Thymus (tissue), 14 donors: Measurements from ENCODE around the gene EBLN2. TPM values are rescaled to one million over a fixed set of nuclear protein-coding genes. Genes with fewer than 3 reads are reported as not detected.

Experiments used
- DNase-seq, 9 donors: peaks; one replicate each; pipeline ENCODE4 v3.0.0-alpha.2; 2013; ENCODE audit warnings: low spot score in 9 of 9, low read depth in 6 of 9, missing footprints in 1 of 9
- H3K27ac ChIP-seq, 2 donors: one replicate each; pipeline ENCODE4 v1.5.1; 2013; ENCODE audit warnings: control low read depth in 1 of 2, low read depth in 1 of 2, low read length in 1 of 2, mild to moderate bottlenecking in 1 of 2, moderate library complexity in 1 of 2
- H3K27me3 ChIP-seq, 2 donors: one replicate each; pipeline ENCODE4 v1.5.1; 2013; ENCODE audit warnings: low read length in 1 of 2; ENCODE audit not compliant: control insufficient read depth in 2 of 2, insufficient read depth in 1 of 2
- H3K36me3 ChIP-seq, 2 donors: one replicate each; pipeline ENCODE4 v1.5.1; 2013; ENCODE audit warnings: low read length in 1 of 2, mild to moderate bottlenecking in 1 of 2, moderate library complexity in 1 of 2; ENCODE audit not compliant: control insufficient read depth in 2 of 2, insufficient read depth in 2 of 2
- H3K4me1 ChIP-seq, 2 donors: one replicate each; pipeline ENCODE4 v1.5.1; 2013; ENCODE audit warnings: low read length in 2 of 2; ENCODE audit not compliant: control insufficient read depth in 2 of 2, insufficient read depth in 2 of 2
- H3K4me3 ChIP-seq, 2 donors: one replicate each; pipeline ENCODE4 v1.5.1; 2013; ENCODE audit warnings: low read length in 2 of 2, control low read depth in 1 of 2, mild to moderate bottlenecking in 1 of 2
- H3K9me3 ChIP-seq, 2 donors: one replicate each; pipeline ENCODE4 v1.5.1; 2013; ENCODE audit warnings: low read length in 1 of 2, mild to moderate bottlenecking in 1 of 2; ENCODE audit not compliant: control insufficient read depth in 2 of 2, insufficient read depth in 1 of 2
- WGBS: extraction: QIAGEN DNeasy Blood & Tissue Kit; methylation state at CpG from one replicate; pipeline ENCODE4 v1.1.7; 2013; 5-methylcytosine and 5-hydroxymethylcytosine counted together
- long read RNA-seq, 10 donors: transcript quantifications; one replicate each; lab custom pipeline, GENCODE V29; 2026
- polyA plus RNA-seq: library from polyadenylated mRNA; stranded (reverse); fragments of 200-250 nt; gene quantifications from one replicate; pipeline ENCODE4 v1.2.3, GENCODE V29; 2013
- total RNA-seq: library from RNA; stranded (reverse); fragments of 120-200 nt; gene quantifications from one replicate; pipeline ENCODE4 v1.2.4, GENCODE V29; 2013
- donor health status: healthy.

Gene EBLN2
- total RNA-seq (4.2 TPM), polyA plus RNA-seq (0.94 TPM)
- long read RNA-seq, donor 1: 0 reads
- long read RNA-seq, donor 2, transcript EBLN2-201 (1 exons, 1,679 nt): major isoform, 5 of 5 reads
- long read RNA-seq, donor 2, partial matches to known transcripts: 0 of 5 reads
- long read RNA-seq, donor 2, other reads (novel, unspliced or antisense): 0 of 5 reads
- long read RNA-seq, donor 3, transcript EBLN2-201 (1 exons, 1,679 nt): major isoform, 5 of 5 reads
- long read RNA-seq, donor 3, partial matches to known transcripts: 0 of 5 reads
- long read RNA-seq, donor 3, other reads (novel, unspliced or antisense): 0 of 5 reads
- long read RNA-seq, donor 4, partial matches to known transcripts: 0 of 2 reads
- long read RNA-seq, donor 4, other reads (novel, unspliced or antisense): 0 of 2 reads
- long read RNA-seq, donor 5, transcript EBLN2-201 (1 exons, 1,679 nt): major isoform, 5 of 5 reads
- long read RNA-seq, donor 5, partial matches to known transcripts: 0 of 5 reads
- long read RNA-seq, donor 5, other reads (novel, unspliced or antisense): 0 of 5 reads
- long read RNA-seq, donor 6, partial matches to known transcripts: 0 of 1 reads
- long read RNA-seq, donor 6, other reads (novel, unspliced or antisense): 0 of 1 reads
- long read RNA-seq, donor 7, partial matches to known transcripts: 0 of 2 reads
- long read RNA-seq, donor 7, other reads (novel, unspliced or antisense): 0 of 2 reads
- long read RNA-seq, donor 8, partial matches to known transcripts: 0 of 2 reads
- long read RNA-seq, donor 8, other reads (novel, unspliced or antisense): 0 of 2 reads
- long read RNA-seq, donor 9, partial matches to known transcripts: 0 of 1 reads
- long read RNA-seq, donor 9, other reads (novel, unspliced or antisense): 0 of 1 reads
- long read RNA-seq, donor 10, partial matches to known transcripts: 0 of 2 reads
- long read RNA-seq, donor 10, other reads (novel, unspliced or antisense): 0 of 2 reads

DNA sequence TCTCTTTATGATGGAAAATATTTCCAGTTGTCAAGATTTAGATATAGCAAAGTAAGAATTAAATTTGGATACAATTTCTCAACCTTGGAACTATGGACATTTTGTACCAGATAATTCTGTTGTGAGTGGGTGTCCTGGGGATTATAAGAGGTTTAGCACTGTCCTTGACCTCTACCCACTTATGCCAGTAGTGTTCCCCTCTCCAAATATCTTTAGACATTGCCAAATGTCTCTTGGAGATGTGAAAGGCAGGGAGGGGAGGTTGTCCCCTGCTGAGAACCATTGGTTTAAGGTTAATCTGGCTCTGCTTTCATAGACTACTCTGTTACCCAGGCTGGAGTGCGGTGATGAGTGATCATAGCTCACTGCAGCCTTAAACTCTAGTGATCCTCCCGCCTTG, at the start of gene EBLN2:
TSS of gene EBLN2 (plus strand) at position 244 of the 400 bp plus-strand sequence. CDS start 423 bp downstream, outside the sequence.
- Histone ChIP-seq H3K4me3 (no peak within 1 kb of the TSS), H3K36me3 (peaks cover 22 to 51% of the 10 kb centered on the region in 2 donors), H3K4me1 (no peaks in the 10 kb centered on the region), H3K9me3 (no peaks in the 10 kb centered on the region), H3K27me3 (no peaks in the 10 kb centered on the region), H3K27ac (no peak within 1 kb of the TSS)
- WGBS: 99% methylated on average over 2 of the region's 2 CpGs
- DNase-seq: no peak

- H3K4me3 ChIP-seq: no peak overlapping the region
- 97% methylated on average over 4 of the region's 4 CpGs for WGBS
- H3K27me3 ChIP-seq: no peaks in the 10 kb centered on the region
- H3K4me1 ChIP-seq: no peaks in the 10 kb centered on the region
- no peak for DNase-seq
- H3K27ac ChIP-seq: no peak overlapping the region
- peaks cover 6 to 18% of the 10 kb centered on the region in 2 donors for H3K36me3 ChIP-seq
- H3K9me3 ChIP-seq: no peaks in the 10 kb centered on the region
These were observed 43.2 kb upstream of the EBLN2 start for GRCh38 chr3:73018298-73018697.

DNA sequence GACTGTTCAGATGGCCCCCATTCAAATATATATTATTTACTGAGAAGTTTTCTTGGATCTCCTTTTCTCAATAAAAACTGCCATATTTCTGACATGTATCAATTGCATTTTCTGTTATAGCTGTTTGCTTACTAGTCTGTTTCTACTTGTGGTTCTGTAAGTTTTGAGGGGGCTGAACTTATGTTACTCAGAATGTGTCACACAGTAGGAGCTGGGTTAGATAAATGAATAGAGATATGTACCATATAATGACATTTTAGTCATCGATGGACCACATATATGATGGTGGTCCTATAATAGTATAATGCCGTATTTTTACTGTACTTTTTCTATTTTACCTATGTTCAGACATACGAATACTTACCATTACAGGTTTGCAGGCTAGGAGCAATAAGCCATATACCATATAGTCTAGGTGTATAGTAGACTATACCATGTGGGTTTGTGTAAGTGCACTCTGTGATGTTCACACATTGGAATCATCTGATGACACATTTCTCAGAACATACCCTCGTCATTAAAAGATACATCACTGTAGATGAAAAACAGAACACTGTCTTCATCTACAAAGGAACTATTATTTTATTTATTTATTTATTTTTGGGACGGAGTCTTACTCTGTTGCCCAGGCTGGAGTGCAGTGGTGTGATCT, 42.5 kb upstream of the EBLN2 start:
- H3K9me3 ChIP-seq: no peaks in the 10 kb centered on the region
- H3K36me3 ChIP-seq: peaks cover 6 to 16% of the 10 kb centered on the region in 2 donors
- H3K4me3 ChIP-seq: no peak overlapping the region
- 78% methylated on average over 5 of the region's 5 CpGs for WGBS
- no peaks in the 10 kb centered on the region for H3K4me1 ChIP-seq
- H3K27me3 ChIP-seq: no peaks in the 10 kb centered on the region
- H3K27ac ChIP-seq: no peak overlapping the region
- no peak for DNase-seq

DNA sequence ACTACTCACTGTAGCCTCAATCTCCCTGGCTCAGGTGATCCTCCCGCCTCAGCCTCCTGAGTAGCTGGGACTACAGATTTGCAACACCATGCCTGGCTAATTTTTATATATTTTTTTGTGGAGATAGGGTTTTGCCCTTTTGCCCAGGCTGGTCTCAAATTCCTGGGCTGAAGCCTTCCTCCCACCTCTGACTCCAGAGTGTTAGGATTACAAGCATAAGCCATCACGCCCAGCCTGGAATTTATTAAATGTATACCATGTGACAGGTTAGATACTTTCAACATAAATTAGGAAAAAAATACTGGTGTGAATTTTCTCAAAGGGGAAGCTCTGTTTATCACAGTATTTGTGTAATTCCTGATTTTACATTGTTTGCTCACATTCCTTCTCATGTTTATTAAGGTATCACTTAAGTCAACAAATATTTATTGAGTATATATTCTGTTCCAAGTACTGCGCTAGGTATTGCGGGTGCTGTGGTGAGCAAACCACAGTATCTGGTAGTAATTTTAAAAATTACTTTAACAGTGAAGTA, 40.1 kb upstream of the EBLN2 start:
- no peaks in the 10 kb centered on the region for H3K4me1 ChIP-seq
- 63% methylated on average over 4 of the region's 4 CpGs for WGBS

DNA sequence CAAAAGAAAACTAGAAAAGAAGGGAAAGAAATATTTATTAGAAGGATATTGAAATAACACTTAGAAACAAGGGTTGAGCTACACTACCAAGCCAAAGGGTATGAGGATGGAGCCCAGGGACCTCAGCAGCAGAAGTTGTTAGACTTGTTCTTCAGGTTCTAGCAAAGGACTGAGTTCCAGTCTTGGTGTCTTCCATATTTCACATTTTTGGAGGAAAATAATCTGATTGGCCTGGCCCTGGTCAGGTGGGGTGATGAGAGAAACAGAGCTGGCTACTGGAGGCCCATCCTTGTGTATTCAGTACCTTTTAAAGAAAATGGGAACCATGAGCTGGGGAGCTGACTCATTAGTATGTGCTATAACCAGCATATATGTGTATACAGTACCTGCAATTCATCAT, 36.6 kb upstream of the EBLN2 start:
- Histone ChIP-seq H3K27me3 (no peaks in the 10 kb centered on the region), H3K4me1 (peaks cover 0 to 3% of the 10 kb centered on the region in 2 donors), H3K9me3 (no peaks in the 10 kb centered on the region), H3K4me3 (no peak overlapping the region), H3K27ac (no peak overlapping the region), H3K36me3 (no peaks in the 10 kb centered on the region)
- no peak for DNase-seq

More for the DNA sequence above, 40.1 kb upstream of the EBLN2 start:
- Histone ChIP-seq H3K4me3 (no peak overlapping the region), H3K9me3 (no peaks in the 10 kb centered on the region), H3K27me3 (no peaks in the 10 kb centered on the region), H3K36me3 (peaks cover 6 to 10% of the 10 kb centered on the region in 2 donors), H3K27ac (no peak overlapping the region)
- no peak for DNase-seq

DNA sequence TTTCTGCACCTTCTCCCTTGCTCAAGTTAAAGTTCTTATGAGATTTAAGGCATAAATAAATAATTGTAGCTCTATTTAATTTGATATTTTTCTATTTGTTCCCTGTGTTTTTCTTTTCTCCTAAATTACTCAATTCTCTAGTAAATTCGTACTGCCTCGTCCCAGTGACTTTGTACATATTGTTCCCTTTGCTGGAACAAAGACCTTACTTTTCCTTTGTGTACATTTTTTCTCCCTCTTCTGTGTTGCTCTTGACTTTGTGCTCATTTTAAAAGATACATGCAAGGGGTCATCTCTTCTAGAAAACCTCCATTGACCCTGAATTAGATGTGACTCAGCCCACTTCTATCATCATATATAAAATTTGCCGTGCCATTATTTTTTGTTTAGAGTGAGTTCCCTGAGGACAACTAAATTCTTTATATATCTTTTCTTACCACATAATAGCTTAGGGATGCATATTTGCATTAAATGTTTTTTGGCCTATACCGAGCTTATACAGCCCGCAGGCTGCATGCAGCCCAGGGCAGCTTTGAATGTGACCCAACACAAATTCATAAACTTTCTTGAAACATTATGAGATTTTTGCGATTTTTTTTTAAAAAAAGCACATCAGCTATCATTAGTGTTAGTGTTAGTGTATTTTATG, 35.2 kb upstream of the EBLN2 start:
- Histone ChIP-seq H3K9me3 (no peaks in the 10 kb centered on the region), H3K4me1 (peaks cover 0 to 3% of the 10 kb centered on the region in 2 donors), H3K4me3 (no peak overlapping the region), H3K36me3 (no peaks in the 10 kb centered on the region), H3K27me3 (no peaks in the 10 kb centered on the region), H3K27ac (no peak overlapping the region)
- DNase-seq: no peak
- 81% methylated on average over 6 of the region's 6 CpGs for WGBS

- H3K36me3 ChIP-seq: no peaks in the 10 kb centered on the region
- 96% methylated on average over 2 of the region's 2 CpGs for WGBS
- DNase-seq: no peak
- no peaks in the 10 kb centered on the region for H3K27me3 ChIP-seq
- peaks cover 0 to 3% of the 10 kb centered on the region in 2 donors for H3K4me1 ChIP-seq
- H3K27ac ChIP-seq: no peak overlapping the region
- H3K9me3 ChIP-seq: no peaks in the 10 kb centered on the region
- no peak overlapping the region for H3K4me3 ChIP-seq
These were observed 34.7 kb upstream of the EBLN2 start for GRCh38 chr3:73026760-73027113.

DNA sequence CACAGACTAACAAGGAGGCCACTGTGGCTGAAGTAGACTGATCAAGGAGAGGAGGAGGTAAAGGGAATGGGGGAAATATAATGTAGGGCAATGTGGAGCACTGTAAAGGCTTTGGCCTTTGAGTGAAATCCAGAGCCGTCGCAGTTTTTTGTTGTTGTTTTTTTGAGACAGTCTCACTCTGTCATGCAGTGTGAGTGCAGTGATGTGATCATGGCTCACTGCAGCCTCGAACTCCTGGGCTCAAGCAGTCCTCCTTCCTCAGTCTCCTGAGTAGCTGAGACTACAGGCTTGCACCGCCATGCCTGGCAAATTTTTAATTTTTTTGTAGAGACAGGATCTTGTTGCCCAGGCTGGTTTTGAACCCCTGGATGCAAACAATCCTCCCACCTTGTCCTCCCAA, 32.7 kb upstream of the EBLN2 start:
- DNase-seq: no peak
- WGBS: 73% methylated on average over 4 of the region's 4 CpGs
- H3K27ac ChIP-seq: no peak overlapping the region
- H3K4me1 ChIP-seq: peaks cover 0 to 3% of the 10 kb centered on the region in 2 donors
- no peaks in the 10 kb centered on the region for H3K36me3 ChIP-seq
- no peak overlapping the region for H3K4me3 ChIP-seq
- H3K9me3 ChIP-seq: no peaks in the 10 kb centered on the region
- H3K27me3 ChIP-seq: no peaks in the 10 kb centered on the region
